Stimulated activated naive B cell treated with anti-CD40 and anti-IgM and Interleukin-4, amounts not matched to agents 10 μg/mL and 1 μg/mL and 100 μg/mL, for 72 hours (primary cell): ENCODE results near the gene NOLC1.

Source experiments
- ATAC-seq, 2 donors: fragments of 150-1000 bp; cut with Tn5 transposase; replicated peaks; 2 replicates each; pipeline ENCODE4 v1.10.0; 2021; ENCODE audit warnings: moderate library complexity in 1 of 2
- DNase-seq: peaks from one replicate; pipeline ENCODE4 v3.0.0; 2021
- H3K27ac Mint-ChIP-seq: one replicate; pipeline ENCODE4 v1.8.0; 2022; ENCODE audit warnings: mild to moderate bottlenecking, mixed read lengths
- H3K27me3 Mint-ChIP-seq, 2 donors: one replicate each; pipeline ENCODE4 v1.8.0; 2022; ENCODE audit warnings: mixed read lengths in 2 of 2
- H3K36me3 Mint-ChIP-seq, 2 donors: one replicate each; pipeline ENCODE4 v1.8.0; 2022; ENCODE audit warnings: mixed read lengths in 2 of 2, mild to moderate bottlenecking in 1 of 2
- H3K4me1 Mint-ChIP-seq, 2 donors: one replicate each; pipeline ENCODE4 v1.8.0; 2022; ENCODE audit warnings: mixed read lengths in 2 of 2, mild to moderate bottlenecking in 1 of 2
- H3K4me3 Mint-ChIP-seq, 2 donors: one replicate each; pipeline ENCODE4 v1.8.0; 2022; ENCODE audit warnings: mild to moderate bottlenecking in 2 of 2, mixed read lengths in 2 of 2, moderate library complexity in 1 of 2
- H3K9me3 Mint-ChIP-seq, 2 donors: one replicate each; pipeline ENCODE4 v1.8.0; 2022; ENCODE audit warnings: mixed read lengths in 2 of 2, mild to moderate bottlenecking in 1 of 2

NOLC1 gene

GRCh38 chr10:102151774-102152544, at the start of gene NOLC1:
Gene NOLC1, plus strand, starts transcription at chr10:102152389. Its CDS starts 22 bp downstream, at chr10:102152411.
- H3K27me3 Mint-ChIP-seq, result no peaks in the 10 kb centered on the region
- H3K9me3 Mint-ChIP-seq, result no peaks in the 10 kb centered on the region
- DNase-seq, result peak; percentile 99
- H3K36me3 Mint-ChIP-seq, result peaks cover 71 to 75% of the 10 kb centered on the region in 2 donors
- H3K27ac Mint-ChIP-seq, result peak within 1 kb of the TSS; percentile 98
- H3K4me1 Mint-ChIP-seq, result peaks cover 30 to 73% of the 10 kb centered on the region in 2 donors
- ATAC-seq, result peak; percentile 96 to 97
- peak within 1 kb of the TSS; percentile 97 to 98 for H3K4me3 Mint-ChIP-seq

- H3K9me3 Mint-ChIP-seq, result no peaks in the 10 kb centered on the region
- no peak for DNase-seq
- H3K4me1 Mint-ChIP-seq, result peaks cover 5 to 6% of the 10 kb centered on the region in 2 donors
- no peak overlapping the region for H3K4me3 Mint-ChIP-seq
- H3K36me3 Mint-ChIP-seq, result peaks cover 13 to 34% of the 10 kb centered on the region in 2 donors
- H3K27ac Mint-ChIP-seq, result no peak overlapping the region
- no peaks in the 10 kb centered on the region for H3K27me3 Mint-ChIP-seq
- ATAC-seq, result no peak
Measured at GRCh38 chr10:102102421-102102820, 49.8 kb upstream of the NOLC1 start.

GRCh38 chr10:102106998-102107397, 45.2 kb upstream of the NOLC1 start:
- DNase-seq (no peak), ATAC-seq (no peak)
- Mint-ChIP-seq H3K27ac (no peak overlapping the region), H3K4me1 (peaks cover 10 to 12% of the 10 kb centered on the region in 2 donors), H3K27me3 (no peaks in the 10 kb centered on the region), H3K9me3 (no peaks in the 10 kb centered on the region), H3K36me3 (peaks cover 40 to 64% of the 10 kb centered on the region in 2 donors), H3K4me3 (no peak overlapping the region)

GRCh38 chr10:102109166-102110116, 42.7 kb upstream of the NOLC1 start:
- no peaks in the 10 kb centered on the region for H3K27me3 Mint-ChIP-seq
- ATAC-seq, result no peak
- no peak overlapping the region for H3K27ac Mint-ChIP-seq
- H3K4me3 Mint-ChIP-seq, result no peak overlapping the region
- peaks cover 20 to 28% of the 10 kb centered on the region in 2 donors for H3K4me1 Mint-ChIP-seq
- H3K9me3 Mint-ChIP-seq, result no peaks in the 10 kb centered on the region
- DNase-seq, result no peak
- peaks cover 38 to 58% of the 10 kb centered on the region in 2 donors for H3K36me3 Mint-ChIP-seq

GRCh38 chr10:102111276-102111675, 40.9 kb upstream of the NOLC1 start:
- H3K27me3 Mint-ChIP-seq, result no peaks in the 10 kb centered on the region
- ATAC-seq, result no peak
- no peaks in the 10 kb centered on the region for H3K9me3 Mint-ChIP-seq
- H3K36me3 Mint-ChIP-seq, result peaks cover 36 to 52% of the 10 kb centered on the region in 2 donors
- no peak overlapping the region for H3K27ac Mint-ChIP-seq
- no peak for DNase-seq
- H3K4me3 Mint-ChIP-seq, result no peak overlapping the region
- peaks cover 29 to 41% of the 10 kb centered on the region in 2 donors for H3K4me1 Mint-ChIP-seq

- Mint-ChIP-seq H3K27ac (no peak overlapping the region), H3K27me3 (no peaks in the 10 kb centered on the region), H3K4me3 (no peak overlapping the region), H3K36me3 (peaks cover 32 to 46% of the 10 kb centered on the region in 2 donors), H3K9me3 (no peaks in the 10 kb centered on the region), H3K4me1 (peaks cover 38 to 50% of the 10 kb centered on the region in 2 donors)
- ATAC-seq (no peak), DNase-seq (no peak)
Measured at GRCh38 chr10:102112210-102112817, 39.9 kb upstream of the NOLC1 start.

- no peaks in the 10 kb centered on the region for H3K27me3 Mint-ChIP-seq
- peak overlapping the region; percentile 94 for H3K4me3 Mint-ChIP-seq
- DNase-seq, result no peak
- H3K4me1 Mint-ChIP-seq, result peaks cover 49 to 61% of the 10 kb centered on the region in 2 donors
- H3K36me3 Mint-ChIP-seq, result peaks cover 26 to 40% of the 10 kb centered on the region in 2 donors
- no peak for ATAC-seq
- H3K27ac Mint-ChIP-seq, result peak overlapping the region; percentile 80
- no peaks in the 10 kb centered on the region for H3K9me3 Mint-ChIP-seq
Measured at GRCh38 chr10:102113261-102113955, 38.8 kb upstream of the NOLC1 start.

GRCh38 chr10:102113956-102114857, 38.0 kb upstream of the NOLC1 start:
- DNase-seq, result no peak
- Mint-ChIP-seq H3K27me3 (no peaks in the 10 kb centered on the region), H3K4me3 (peak overlapping the region; percentile 94), H3K27ac (peak overlapping the region; percentile 80), H3K4me1 (peaks cover 56 to 69% of the 10 kb centered on the region in 2 donors), H3K36me3 (peaks cover 18 to 32% of the 10 kb centered on the region in 2 donors), H3K9me3 (no peaks in the 10 kb centered on the region)
- ATAC-seq, result peak; percentile 23 to 24

- no peaks in the 10 kb centered on the region for H3K27me3 Mint-ChIP-seq
- H3K4me3 Mint-ChIP-seq, result peak overlapping the region; percentile 94
- peaks cover 14 to 24% of the 10 kb centered on the region in 2 donors for H3K36me3 Mint-ChIP-seq
- no peaks in the 10 kb centered on the region for H3K9me3 Mint-ChIP-seq
- ATAC-seq, result peak; percentile 80 to 84
- peak overlapping the region; percentile 92 for H3K27ac Mint-ChIP-seq
- peak; percentile 66 for DNase-seq
- H3K4me1 Mint-ChIP-seq, result peaks cover 55 to 74% of the 10 kb centered on the region in 2 donors
Measured at GRCh38 chr10:102114861-102115618, 37.1 kb upstream of the NOLC1 start.

GRCh38 chr10:102115775-102116174, 36.4 kb upstream of the NOLC1 start:
- ATAC-seq, result no peak
- Mint-ChIP-seq H3K4me3 (peak overlapping the region; percentile 14 to 94), H3K9me3 (no peaks in the 10 kb centered on the region), H3K4me1 (peaks cover 54 to 75% of the 10 kb centered on the region in 2 donors), H3K27ac (peak overlapping the region; percentile 20), H3K27me3 (no peaks in the 10 kb centered on the region), H3K36me3 (peaks cover 8 to 16% of the 10 kb centered on the region in 2 donors)
- no peak for DNase-seq

GRCh38 chr10:102116656-102117055, 35.5 kb upstream of the NOLC1 start:
- Mint-ChIP-seq H3K36me3 (peaks cover 2 to 8% of the 10 kb centered on the region in 2 donors), H3K9me3 (no peaks in the 10 kb centered on the region), H3K4me1 (peaks cover 62 to 79% of the 10 kb centered on the region in 2 donors), H3K27ac (peak overlapping the region; percentile 1), H3K4me3 (peak overlapping the region; percentile 1 to 4), H3K27me3 (no peaks in the 10 kb centered on the region)
- DNase-seq (no peak), ATAC-seq (no peak)
